Gastrocnemius medialis (tissue), 4 donors: ENCODE measurements around the gene MLPH.

Source experiments
- CTCF ChIP-seq, 5 experiments: fragments of 450-650 bp in 3 of 5; fragments of 200-600 bp in 2 of 5; sonication (generic) in 2 of 5; IDR thresholded peaks in 4 of 5; conservative IDR thresholded peaks in 1 of 5; 1 replicate in 4 of 5; 2 replicates in 1 of 5; pipeline ENCODE4 v1.5.1; 2016 to 2019; ENCODE audit warnings: antibody characterized with exemption in 5 of 5, mild to moderate bottlenecking in 3 of 5, moderate library complexity in 3 of 5
- POLR2A ChIP-seq, 2 donors: fragments of 450-650 bp; IDR thresholded peaks; one replicate each; pipeline ENCODE4 v1.6.1; 2017; ENCODE audit warnings: antibody characterized with exemption in 2 of 2, mild to moderate bottlenecking in 2 of 2, moderate library complexity in 2 of 2

GRCh38 chr2:237472909-237473877 lies 13.9 kb upstream of the MLPH start:
- TF ChIP-seq POLR2A (IDR thresholded peaks at IDR 0.05) (no peak), CTCF (IDR thresholded peaks at IDR 0.05 in 4 of 5, conservative IDR thresholded peaks at IDR 0.05 in 1 of 5) (no peak)
